ENCODE data around the gene TCF23.
"Not testable (repeated sequence)": the region's sequence is repeated elsewhere in the genome, so short reads cannot be mapped to it uniquely, and the experiment has no call there.

The TCF23 gene

DNA sequence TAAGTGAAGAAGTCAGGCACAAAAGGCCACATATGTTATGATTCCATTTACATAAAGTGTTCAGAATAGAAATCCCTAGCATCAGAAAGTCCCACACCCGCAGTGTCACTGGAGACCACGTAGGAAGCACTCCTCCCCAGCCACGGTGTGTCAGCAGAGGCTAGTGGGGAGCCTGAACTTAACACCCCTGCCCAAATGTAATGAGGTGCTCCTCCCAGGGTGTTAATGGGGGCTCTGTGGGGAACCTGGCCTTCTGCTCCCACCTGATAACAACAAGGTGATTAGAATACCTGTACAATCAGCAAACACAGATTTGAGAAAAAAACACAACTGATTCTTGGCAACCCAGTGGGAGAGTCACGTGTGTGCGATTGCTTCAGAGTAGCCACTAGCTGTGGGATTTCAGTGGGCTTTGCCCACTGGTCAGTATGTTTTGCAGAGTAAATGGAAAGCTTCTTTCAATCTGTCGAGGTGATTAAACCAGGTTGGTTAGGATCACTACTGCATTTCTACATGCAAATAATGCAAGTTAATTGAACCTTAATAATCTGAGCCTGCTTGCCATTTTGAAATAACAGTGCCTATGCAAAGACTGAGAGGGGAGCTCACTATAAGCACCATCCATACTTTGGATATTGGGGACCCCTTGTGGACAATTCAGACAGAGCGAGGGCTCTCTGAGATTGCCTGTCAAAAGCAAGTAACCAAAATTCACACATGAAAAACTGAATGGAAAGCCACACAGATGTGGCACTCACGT, 42.4 kb downstream of the TCF23 start:
- peak; percentile 74 for DNase-seq

DNA sequence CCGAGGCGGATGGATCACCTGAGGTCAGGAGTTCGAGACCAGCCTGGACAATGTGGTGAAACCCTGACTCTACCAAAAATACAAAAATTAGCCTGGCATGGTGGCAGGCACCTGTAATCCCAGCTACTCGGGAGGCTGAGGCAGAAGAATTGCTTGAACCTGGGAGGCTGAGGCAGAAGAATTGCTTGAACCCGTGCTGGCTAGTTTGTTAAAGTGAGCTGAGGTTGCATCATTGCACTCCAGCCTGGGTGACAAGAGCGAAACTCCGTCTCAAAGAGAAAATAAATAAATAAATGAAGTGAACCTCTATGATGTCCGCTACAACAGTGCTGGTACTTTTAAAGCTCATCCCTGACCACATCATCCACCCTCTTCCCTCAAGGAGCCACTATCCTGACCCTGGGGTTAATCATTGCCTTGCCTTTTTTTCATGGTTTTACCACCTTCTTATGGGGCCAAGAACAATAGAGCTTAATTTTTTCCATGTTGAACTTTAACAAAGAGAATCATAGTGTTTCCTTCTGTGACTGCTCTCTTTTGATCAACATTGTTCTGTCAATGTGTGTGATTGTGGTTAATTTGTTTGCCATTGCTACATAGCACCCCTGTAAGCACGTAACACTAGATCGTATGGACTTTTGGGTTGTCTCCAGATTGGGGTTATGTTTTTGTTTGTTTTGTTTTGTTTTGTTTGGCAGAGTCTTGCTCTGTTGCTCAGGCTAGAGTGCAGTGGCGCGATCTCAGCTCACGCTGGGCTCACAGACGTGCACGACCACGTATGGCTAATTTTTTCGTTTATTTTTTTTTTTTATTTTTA, 45.9 kb downstream of the TCF23 start:
- DNase-seq, result no peak

DNA sequence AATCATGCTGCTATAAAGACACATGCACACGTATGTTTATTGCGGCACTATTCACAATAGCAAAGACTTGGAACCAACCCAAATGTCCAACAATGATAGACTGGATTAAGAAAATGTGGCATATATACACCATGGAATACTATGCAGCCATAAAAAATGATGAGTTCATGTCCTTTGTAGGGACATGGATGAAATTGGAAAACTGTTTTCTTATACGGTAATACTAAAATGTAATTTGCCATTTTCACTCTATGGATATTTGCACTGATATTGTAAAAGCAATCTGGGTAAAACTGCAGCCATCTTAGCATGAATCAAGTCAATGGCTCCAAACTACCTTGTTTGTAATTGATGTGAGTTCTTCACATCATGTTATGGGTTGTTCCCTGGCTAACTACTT, 47.0 kb downstream of the TCF23 start:
- not testable (repeated sequence) for DNase-seq

DNA sequence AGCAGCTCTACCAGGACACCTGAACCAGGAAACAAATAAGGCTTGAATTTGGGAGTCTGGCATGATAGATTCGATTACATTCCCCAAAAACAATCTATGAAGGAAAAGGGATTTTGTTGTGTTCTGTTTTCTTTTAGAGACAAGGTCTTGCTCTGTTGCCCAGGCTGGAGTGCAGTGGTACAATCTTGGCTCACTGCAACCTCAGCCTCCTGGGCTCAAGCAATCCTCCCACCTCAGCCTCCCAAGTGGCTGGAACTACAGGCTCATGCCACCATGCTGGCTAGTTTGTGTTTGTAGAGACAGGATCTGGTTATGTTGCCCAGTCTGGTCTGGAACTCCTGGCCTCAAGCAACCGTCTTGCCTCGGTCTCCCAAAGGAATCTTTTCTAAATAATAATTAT, 49.3 kb downstream of the TCF23 start:
- not testable (repeated sequence) for DNase-seq

DNA sequence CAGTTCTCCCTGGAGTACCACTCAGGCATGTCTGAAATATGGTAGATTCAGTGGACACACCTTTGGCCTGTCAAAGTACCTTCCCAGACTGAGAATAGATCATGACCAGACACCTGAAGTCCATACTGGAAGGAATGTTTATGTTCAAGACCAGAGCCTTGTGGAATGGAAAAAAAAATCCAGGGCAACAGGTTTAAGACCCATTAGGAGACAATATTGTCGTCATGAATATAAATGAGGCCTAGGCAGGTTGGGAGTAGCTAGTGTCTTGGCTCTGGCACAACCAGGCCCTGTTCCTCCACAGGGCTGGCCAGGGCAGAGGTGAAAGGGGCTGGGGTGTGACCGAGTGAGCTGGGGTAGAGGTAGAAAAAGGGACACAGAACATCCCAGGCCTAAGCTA, 49.8 kb downstream of the TCF23 start:
- DNase-seq, result no peak

DNA sequence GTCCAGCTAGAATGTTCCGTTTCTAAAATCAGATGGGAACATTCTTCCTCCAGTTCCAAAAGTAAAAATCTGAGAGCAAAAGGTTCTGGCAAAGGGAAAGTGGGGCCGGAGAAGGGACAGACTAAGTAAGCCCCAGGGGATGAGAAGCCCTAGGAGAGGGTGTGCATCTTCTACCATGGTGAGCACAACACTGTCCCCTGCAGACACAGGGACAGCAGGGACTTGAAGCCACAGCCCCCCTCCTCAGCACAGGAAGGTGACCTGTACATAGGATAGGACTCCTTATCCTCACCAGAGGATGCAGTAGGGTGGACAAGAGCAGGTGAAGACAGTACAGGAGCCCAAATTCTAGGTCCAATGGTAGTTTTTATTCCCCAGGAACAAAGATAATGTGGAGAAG, 50.4 kb downstream of the TCF23 start:
- DNase-seq, result no peak

DNA sequence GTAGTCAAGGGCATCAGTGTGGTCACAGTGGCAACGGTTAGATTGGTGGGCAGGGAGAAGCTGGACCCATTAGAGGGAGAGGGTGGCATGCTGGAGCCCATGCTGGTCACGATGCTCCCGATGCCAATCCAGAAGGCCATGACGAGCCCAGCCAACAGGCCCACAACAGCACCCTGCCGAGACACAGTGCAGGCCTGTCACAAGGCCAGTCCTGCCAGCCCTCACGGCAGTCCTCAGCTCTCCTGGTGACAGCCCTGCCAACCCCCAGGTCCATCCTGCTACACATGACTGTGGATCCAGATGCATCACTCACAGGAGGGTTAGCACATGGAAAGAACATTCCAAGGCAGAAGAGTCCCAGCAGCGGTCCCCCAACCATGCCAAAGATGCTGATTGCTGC, 52.9 kb downstream of the TCF23 start:
- no peak for DNase-seq

DNA sequence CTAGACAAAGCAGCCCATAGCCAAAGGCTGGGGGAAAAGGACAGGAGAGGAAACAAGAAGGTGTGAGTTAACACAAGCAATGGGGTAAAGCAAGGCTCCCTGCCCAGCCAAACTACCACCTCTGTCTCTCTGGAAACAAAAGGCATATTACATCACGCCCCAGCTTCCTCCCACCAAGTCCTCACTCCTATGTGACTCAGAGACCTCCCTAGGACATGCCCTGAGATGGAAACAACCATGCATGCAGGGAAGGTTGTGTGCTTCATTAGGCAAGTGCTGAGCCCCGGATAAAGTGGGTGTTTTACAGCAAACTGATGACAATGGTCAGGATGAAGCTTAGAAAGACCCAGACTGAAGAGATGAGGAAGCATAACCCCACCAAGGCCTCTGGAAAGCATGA, 54.0 kb downstream of the TCF23 start:
- no peak for DNase-seq

DNA sequence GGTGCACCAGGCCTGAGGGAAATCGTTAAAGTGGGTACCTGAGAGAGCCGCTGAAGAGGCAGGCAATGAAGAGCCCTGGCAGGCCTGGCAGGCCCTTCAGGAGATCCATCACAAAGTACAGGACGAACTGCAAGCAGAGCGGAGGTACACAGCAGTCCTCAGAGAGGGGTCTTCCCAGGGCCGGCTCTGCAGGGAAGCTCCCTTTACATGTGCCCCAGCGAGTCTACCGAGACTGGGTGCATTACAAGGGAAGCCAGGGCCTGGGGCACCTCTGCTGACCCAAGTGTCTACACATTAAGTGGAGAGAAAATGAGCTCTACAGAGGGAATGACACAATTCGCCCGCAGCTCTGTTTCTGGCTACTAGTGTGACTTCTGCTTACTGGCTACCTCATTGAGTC, 54.9 kb downstream of the TCF23 start:
- no peak for DNase-seq

DNA sequence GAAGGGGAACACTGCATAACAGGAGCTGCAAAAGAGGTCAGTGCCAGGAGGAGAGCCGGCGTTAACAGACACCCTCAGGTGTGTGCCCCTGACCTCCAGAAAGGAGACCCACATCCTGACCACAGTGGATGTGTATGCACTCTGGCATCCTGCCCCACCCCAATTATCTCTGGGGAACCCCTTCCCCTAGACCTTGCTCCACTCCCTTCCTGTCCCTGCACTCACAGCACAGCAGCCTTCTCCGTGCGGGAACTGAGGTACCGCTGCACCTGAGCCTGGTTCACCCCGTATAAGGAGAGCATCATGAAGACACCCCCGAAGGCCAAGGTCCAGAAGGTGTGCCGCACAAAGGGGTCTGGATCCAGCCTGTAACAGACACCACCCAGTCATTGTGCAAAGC, 55.8 kb downstream of the TCF23 start:
- no peak for DNase-seq

DNA sequence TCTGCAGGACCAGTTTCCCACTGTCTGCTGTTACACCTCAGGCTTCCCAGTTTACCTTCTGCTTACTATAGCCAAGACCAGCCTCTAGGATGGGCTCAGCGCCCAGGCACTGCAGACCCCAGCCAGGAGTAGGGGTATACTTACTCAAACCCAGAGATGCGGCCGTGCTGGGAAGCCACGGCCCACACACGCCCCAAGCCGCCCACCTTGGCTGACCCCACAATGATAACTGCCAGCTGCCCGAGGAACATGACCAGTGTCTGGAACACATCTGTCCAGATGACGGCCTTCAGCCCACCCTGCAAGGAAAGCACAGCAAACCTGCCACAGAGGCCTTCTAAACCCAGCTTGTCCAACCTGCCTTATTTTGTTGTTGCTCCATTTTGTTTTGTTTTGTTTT, 56.4 kb downstream of the TCF23 start:
- DNase-seq, result no peak

DNA sequence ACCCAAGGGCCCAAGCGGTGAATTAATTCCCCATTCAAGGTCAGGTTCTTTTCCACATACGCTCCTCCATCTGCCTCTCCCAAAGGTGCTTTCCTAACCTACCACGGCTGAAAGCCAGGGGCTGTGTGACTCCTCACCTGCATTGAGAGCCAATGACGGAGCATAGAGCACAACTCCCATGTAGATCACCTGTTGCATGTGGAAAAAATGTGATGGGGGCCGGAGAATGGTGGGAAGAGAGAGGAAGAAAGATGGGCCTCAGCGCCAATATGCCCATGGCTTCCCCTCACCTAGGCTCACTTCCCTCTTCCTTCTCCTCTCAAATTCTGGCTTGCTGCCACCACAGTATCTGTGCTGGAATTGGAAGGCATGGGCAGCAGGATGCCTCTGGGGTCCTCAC, 57.5 kb downstream of the TCF23 start:
- DNase-seq, result no peak

Data from NCI-H2227 treated with DMSO at 0.1 percent for 48 hours (cell line).